ENCODE results near the gene DRC7. TPM values are rescaled to one million over a fixed set of nuclear protein-coding genes. Genes with fewer than 3 reads are reported as not detected.

Gene DRC7
- total RNA-seq, 4 donors from 2014 or later, result 0.22 to 2.1 TPM; not detected in 2

- Histone ChIP-seq H3K27ac (peak overlapping the region in 2 of 4 donors; percentile 65 to 75), H3K9me3 (no peaks in the 10 kb centered on the region), H3K36me3 (peaks cover 0 to 95% (median 0%) of the 10 kb centered on the region in 3 donors), H3K27me3 (no peaks in the 10 kb centered on the region), H3K4me3 (no peak overlapping the region), H3K4me1 (peaks cover 0 to 24% (median 1%) of the 10 kb centered on the region in 4 donors)
- WGBS, 2 donors, result 65 to 66% methylated on average over 26 of the region's 33 CpGs
- TF ChIP-seq POLR2A (IDR thresholded peaks at IDR 0.05) (no peak), CTCF (IDR thresholded peaks at IDR 0.05) (no peak), EP300 (IDR thresholded peaks at IDR 0.05) (no peak)
- no peak for DNase-seq (ENCODE audit: low spot score in 2 of 2)
Observed at GRCh38 chr16:57758331-57759117, 63.9 kb downstream of the DRC7 start.

- TF ChIP-seq POLR2A (IDR thresholded peaks at IDR 0.05) (no peak), EP300 (IDR thresholded peaks at IDR 0.05) (no peak), CTCF (IDR thresholded peaks at IDR 0.05) (no peak)
- Histone ChIP-seq H3K27ac (peak overlapping the region in 2 of 4 donors; percentile 6 to 65), H3K4me3 (no peak overlapping the region), H3K9me3 (no peaks in the 10 kb centered on the region), H3K36me3 (peaks cover 0 to 95% (median 0%) of the 10 kb centered on the region in 3 donors), H3K27me3 (no peaks in the 10 kb centered on the region), H3K4me1 (peaks cover 0 to 24% (median 1%) of the 10 kb centered on the region in 4 donors)
- WGBS, 2 donors, result 63 to 84% methylated on average over 1 to 7 of the region's 7 CpGs
- no peak for DNase-seq (ENCODE audit: low spot score in 2 of 2)
Observed at GRCh38 chr16:57759131-57759530, 64.5 kb downstream of the DRC7 start.

- H3K4me3 ChIP-seq, result no peak overlapping the region
- H3K27me3 ChIP-seq, result no peaks in the 10 kb centered on the region
- DNase-seq (ENCODE audit: low spot score in 2 of 2), result no peak
- H3K9me3 ChIP-seq, result no peaks in the 10 kb centered on the region
- TF ChIP-seq EP300 (IDR thresholded peaks at IDR 0.05), result no peak
- TF ChIP-seq POLR2A (IDR thresholded peaks at IDR 0.05), result no peak
- no peak for TF ChIP-seq CTCF (IDR thresholded peaks at IDR 0.05)
- 83% methylated on average over 21 of the region's 21 CpGs for WGBS, 2 donors
- peak overlapping the region in 1 of 4 donors; percentile 65 for H3K27ac ChIP-seq
- peaks cover 0 to 30% (median 1%) of the 10 kb centered on the region in 4 donors for H3K4me1 ChIP-seq
- peaks cover 0 to 94% (median 0%) of the 10 kb centered on the region in 3 donors for H3K36me3 ChIP-seq
Observed at GRCh38 chr16:57759541-57760356, 65.1 kb downstream of the DRC7 start.

- no peak overlapping the region for H3K4me3 ChIP-seq
- DNase-seq (ENCODE audit: low spot score in 2 of 2), result no peak
- no peak overlapping the region for H3K27ac ChIP-seq
- H3K36me3 ChIP-seq, result peaks cover 0 to 93% (median 0%) of the 10 kb centered on the region in 3 donors
- H3K9me3 ChIP-seq, result no peaks in the 10 kb centered on the region
- H3K27me3 ChIP-seq, result no peaks in the 10 kb centered on the region
- WGBS, 2 donors, result 82 to 87% methylated on average over 37 to 40 of the region's 40 CpGs
- no peak for TF ChIP-seq POLR2A (IDR thresholded peaks at IDR 0.05)
- TF ChIP-seq EP300 (IDR thresholded peaks at IDR 0.05), result no peak
- TF ChIP-seq CTCF (IDR thresholded peaks at IDR 0.05), result no peak
- H3K4me1 ChIP-seq, result peaks cover 0 to 31% (median 1%) of the 10 kb centered on the region in 4 donors
Observed at GRCh38 chr16:57760357-57761160, 66.0 kb downstream of the DRC7 start.
